Measurements from ENCODE around the gene ALG2. TPM values are rescaled to one million over a fixed set of nuclear protein-coding genes. Genes with fewer than 3 reads are reported as not detected.
A peak's percentile ranks its signal among the peaks of the same experiment; 100 is the strongest.

The ALG2 gene
- total RNA-seq, 2 experiments from 2014 or later: 26.5 to 35.2 TPM

DNA sequence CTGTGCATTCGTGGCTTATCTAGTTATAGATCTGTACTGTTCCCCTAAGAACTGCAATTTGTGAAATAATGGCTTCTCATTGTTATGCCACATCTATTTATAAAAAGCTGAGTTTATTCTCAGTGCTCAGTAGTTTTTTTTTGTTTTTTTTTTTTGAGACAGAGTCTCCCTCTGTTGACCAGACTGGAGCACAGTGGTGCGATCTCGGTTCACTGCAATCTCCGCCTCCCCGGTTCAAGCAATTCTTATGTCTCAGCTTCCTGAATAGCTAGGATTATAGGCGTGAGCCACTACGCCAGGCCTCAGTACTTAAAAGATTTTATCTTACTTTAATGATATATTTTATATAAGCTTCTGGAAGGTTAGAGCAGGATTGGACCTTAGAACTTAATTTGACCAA, 19.4 kb upstream of the ALG2 start:
- intact Hi-C loops (cut with micrococcal nuclease; ENCODE audit: unreplicated experiment): loop anchor here (2.0 kb wide), 1 partner anchor 54 kb away; no protein-coding TSS in a partner anchor
- Histone ChIP-seq H3K4me3 (ENCODE audit: low read depth, low read length, poor library complexity, severe bottlenecking) (no peak overlapping the region), H3K36me3 (ENCODE audit: insufficient read depth, low read length) (peaks cover 30% of the 10 kb centered on the region), H3K9me3 (ENCODE audit: low read length) (peaks cover 22% of the 10 kb centered on the region), H3K27ac (ENCODE audit: low read depth, low read length, poor library complexity, severe bottlenecking) (peak overlapping the region; percentile 10), H3K79me2 (ENCODE audit: insufficient read depth, low read depth, low read length) (no peaks in the 10 kb centered on the region), H3K4me1 (ENCODE audit: insufficient read depth, low read length, poor library complexity, severe bottlenecking) (peaks cover 75% of the 10 kb centered on the region), H3K9me2 (ENCODE audit: insufficient read depth, low read length) (no peaks in the 10 kb centered on the region), H4K20me1 (ENCODE audit: insufficient read depth, low read length) (no peaks in the 10 kb centered on the region), H3K4me2 (ENCODE audit: low read length) (peak overlapping the region; percentile 30; the same call in 1 of the 2 replicates), H2AFZ (ENCODE audit: low read length) (peak overlapping the region; percentile 69)
- ChIA-PET CTCF (ENCODE audit: unreplicated experiment) (interaction anchor here (0.6 to 1.4 kb wide), 2 partner anchors 19 to 55 kb away, joined by 3 to 4 read pairs; partner anchors contain the start of genes ALG2 and SEC61B), POLR2A (interaction anchor here (0.7 to 2.0 kb wide), 5 partner anchors 9 to 62 kb away, joined by 3 to 4 read pairs (median 3); partner anchors contain the start of genes ALG2 and SEC61B)
- DNase-seq (ENCODE audit: low spot score): peak; percentile 54
- TF ChIP-seq, protein P1, sequence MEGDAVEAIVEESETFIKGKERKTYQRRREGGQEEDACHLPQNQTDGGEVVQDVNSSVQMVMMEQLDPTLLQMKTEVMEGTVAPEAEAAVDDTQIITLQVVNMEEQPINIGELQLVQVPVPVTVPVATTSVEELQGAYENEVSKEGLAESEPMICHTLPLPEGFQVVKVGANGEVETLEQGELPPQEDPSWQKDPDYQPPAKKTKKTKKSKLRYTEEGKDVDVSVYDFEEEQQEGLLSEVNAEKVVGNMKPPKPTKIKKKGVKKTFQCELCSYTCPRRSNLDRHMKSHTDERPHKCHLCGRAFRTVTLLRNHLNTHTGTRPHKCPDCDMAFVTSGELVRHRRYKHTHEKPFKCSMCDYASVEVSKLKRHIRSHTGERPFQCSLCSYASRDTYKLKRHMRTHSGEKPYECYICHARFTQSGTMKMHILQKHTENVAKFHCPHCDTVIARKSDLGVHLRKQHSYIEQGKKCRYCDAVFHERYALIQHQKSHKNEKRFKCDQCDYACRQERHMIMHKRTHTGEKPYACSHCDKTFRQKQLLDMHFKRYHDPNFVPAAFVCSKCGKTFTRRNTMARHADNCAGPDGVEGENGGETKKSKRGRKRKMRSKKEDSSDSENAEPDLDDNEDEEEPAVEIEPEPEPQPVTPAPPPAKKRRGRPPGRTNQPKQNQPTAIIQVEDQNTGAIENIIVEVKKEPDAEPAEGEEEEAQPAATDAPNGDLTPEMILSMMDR (conservative IDR thresholded peaks at IDR 0.05; ENCODE audit: low read length): peak; percentile 75
- no peak for TF ChIP-seq EZH2phosphoT487 (IDR thresholded peaks at IDR 0.05; ENCODE audit: borderline replicate concordance, low read depth, low read length)
- BruUV-seq (replicated peaks): no TSS peak

DNA sequence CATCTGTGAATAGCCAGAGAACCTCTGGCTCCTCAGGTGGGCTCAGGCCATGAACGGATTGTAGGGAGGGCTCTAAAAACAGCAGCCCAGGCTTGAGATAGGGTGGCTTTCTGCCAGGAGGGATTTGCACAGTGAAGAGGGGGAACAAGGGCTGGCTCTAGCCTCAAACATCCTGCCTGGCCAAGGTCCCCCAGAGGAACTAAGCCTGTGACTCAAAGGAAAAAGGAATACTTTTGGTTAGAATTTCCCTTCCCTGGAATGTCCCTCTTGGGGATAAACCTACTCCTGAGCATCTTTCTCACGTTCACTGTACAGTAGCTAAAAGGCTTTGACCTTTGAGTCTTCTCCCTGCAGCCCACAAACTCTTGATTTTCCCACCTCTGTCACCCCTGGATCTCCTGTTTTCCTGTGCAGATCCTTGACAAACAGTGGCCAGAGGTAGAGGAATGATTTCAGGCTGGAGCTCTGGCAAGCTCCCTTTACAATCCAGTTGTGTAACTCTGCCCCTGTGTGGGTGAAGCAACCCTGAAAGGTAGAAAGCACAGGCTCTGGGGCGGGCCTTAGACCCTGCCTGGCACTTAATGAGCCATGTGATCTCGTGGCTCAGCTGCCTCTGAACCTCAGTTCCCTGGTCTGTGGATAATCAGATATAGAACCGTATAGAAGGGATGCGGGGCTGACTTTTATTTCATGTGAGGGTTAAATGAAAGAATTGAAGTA, 17.8 kb upstream of the ALG2 start:
- Histone ChIP-seq H2AFZ (ENCODE audit: low read length) (no peak overlapping the region; the same call in 1 of the 2 replicates), H3K79me2 (ENCODE audit: insufficient read depth, low read depth, low read length) (no peaks in the 10 kb centered on the region), H3K36me3 (ENCODE audit: insufficient read depth, low read length) (peaks cover 30% of the 10 kb centered on the region), H3K9me3 (ENCODE audit: low read length) (peaks cover 22% of the 10 kb centered on the region), H3K4me3 (ENCODE audit: low read depth, low read length, poor library complexity, severe bottlenecking) (no peak overlapping the region), H3K9me2 (ENCODE audit: insufficient read depth, low read length) (no peaks in the 10 kb centered on the region), H3K27ac (ENCODE audit: low read depth, low read length, poor library complexity, severe bottlenecking) (peak overlapping the region; percentile 11), H3K4me1 (ENCODE audit: insufficient read depth, low read length, poor library complexity, severe bottlenecking) (peaks cover 76% of the 10 kb centered on the region), H4K20me1 (ENCODE audit: insufficient read depth, low read length) (no peaks in the 10 kb centered on the region), H3K4me2 (ENCODE audit: low read length) (peak overlapping the region; percentile 27; the same call in 1 of the 2 replicates)
- CTCF ChIA-PET (ENCODE audit: unreplicated experiment): interaction anchor here (1.4 kb wide), 1 partner anchor 53 kb away, joined by 4 read pairs; no protein-coding TSS in a partner anchor
- DNase-seq (ENCODE audit: low spot score): no peak
- BruUV-seq (replicated peaks): no TSS peak
- TF ChIP-seq EZH2phosphoT487 (IDR thresholded peaks at IDR 0.05; ENCODE audit: borderline replicate concordance, low read depth, low read length): no peak
- TF ChIP-seq, protein P1 (conservative IDR thresholded peaks at IDR 0.05; ENCODE audit: low read length): no peak
- POLR2A ChIA-PET: interaction anchor here (2.0 kb wide), 1 partner anchor 16 kb away, joined by 4 read pairs; no protein-coding TSS in a partner anchor
- intact Hi-C loops (cut with micrococcal nuclease; ENCODE audit: unreplicated experiment): loop anchor here (2.0 to 10.0 kb wide), 3 partner anchors 53 to 1315 kb away; partner anchors contain the start of gene TRMO
